HG03159 (cell line): ENCODE results near the gene APBA1.
"Not testable (repeated sequence)": the region's sequence is repeated elsewhere in the genome, so short reads cannot be mapped to it uniquely, and the experiment has no call there.

ENCODE experiments used
- ATAC-seq: cut with Tn5 transposase; IDR thresholded peaks from one replicate; pipeline ENCODE4 v1.9.1; 2021; ENCODE audit warnings: mild to moderate bottlenecking, moderate library complexity; ENCODE audit not compliant: unreplicated experiment

The APBA1 gene

DNA sequence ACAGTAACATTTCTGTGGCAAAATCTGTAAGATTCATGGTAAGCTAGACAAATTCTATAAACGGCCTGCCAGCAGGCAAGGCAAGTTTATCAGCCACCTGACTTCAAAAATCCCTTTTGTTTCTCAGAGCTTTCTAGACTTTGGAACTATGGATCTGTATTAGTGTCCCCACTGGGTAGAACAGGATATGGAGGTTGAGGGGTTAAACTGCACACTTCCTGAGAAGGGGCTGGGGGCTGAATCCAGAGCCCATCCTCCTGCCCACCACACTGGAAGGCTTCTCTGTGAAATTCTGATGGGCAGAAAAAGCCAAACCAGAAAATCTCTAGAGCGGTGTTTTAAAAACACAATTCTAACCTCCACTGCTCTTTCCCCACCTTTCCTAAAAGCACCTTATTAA is 218.4 kb downstream of the APBA1 start:
- ATAC-seq: no peak

DNA sequence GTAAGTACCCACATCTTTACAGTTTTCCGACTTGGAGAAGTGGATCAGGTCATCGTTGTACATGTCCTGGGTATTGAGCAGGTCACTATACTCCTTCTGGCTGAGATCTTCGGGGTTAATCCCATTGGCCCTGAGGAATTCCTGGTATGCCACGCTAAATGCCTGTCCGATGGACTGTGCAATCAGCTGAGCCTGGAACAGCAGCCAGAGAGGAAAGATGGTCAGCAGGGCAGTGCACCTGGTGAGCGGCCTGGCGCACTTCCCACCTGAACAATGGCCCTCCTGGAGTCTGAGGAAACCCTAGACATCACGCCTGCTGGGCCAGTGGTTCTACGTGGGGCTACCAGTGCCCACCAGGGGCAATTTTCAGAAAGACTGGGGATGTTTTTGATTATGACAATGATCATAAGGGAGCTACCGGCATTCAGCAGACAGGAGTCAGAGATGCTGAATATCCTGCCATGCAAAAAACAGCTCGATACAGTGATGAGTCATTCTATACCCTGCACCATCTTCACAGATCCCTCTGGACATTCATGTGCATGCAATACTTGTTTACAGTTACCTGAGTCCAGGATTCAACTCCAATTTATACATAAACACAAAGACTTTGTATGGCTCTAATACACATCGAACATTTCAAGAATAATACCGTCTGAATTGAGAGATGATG is 219.9 kb downstream of the APBA1 start:
- no peak for ATAC-seq

DNA sequence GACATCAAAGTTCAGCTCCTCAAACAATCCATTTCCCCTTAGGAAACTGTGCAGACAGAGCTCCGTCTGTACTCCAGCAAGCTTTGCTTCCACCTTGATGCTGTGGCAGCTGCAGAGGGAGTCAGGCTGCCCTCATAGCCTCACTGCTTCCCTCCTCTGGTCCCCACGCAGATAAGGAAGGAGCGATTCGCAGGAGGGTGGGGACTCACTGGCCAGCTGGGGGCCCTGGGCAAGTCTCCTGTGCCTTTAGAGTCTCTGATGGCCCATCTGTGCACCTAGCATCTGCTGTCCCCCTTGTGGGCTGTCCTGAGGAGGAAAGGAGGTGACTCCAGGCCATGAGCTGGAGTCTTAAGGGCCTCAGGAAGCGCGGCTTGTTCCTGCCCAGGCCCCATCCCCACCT is 225.7 kb downstream of the APBA1 start:
- no peak for ATAC-seq

DNA sequence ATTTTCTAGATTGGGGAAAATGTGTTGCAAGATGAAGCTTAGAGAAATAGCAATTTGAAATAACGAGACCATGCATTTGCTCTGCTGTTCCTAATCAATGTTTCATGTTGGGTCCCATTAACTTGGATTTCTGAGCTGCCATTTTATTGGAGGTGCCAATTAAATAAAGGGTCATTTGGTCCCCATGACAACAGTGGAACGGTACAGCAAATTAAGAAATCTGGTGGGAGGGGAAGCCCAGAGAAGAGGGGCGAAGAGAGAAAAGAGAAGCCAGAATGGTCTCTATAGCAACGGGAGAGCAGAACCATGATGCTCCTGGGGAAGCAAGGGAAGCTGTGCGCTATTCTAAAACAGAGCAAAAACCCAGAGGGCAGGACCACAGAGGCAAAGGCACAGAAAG is 226.9 kb downstream of the APBA1 start:
- ATAC-seq: no peak

DNA sequence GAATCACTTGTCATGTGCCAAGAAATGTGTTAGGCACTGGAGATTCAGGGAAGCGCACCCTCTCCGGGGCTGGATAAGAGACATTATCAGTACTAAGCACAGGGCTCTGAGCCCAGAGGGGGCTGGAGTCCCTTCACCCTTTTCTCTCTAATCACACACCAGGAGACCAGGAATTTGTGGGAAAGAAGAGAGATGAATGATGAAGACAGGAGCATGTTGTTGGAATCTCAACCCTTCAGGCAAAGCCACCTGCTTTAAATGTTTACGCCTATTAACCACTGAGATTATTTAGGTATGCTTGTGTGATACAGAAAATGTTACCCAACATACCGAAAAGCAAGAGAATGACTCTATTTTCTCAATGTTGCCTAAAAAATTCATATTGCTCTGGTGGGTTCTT is 227.4 kb downstream of the APBA1 start:
- ATAC-seq: no peak

DNA sequence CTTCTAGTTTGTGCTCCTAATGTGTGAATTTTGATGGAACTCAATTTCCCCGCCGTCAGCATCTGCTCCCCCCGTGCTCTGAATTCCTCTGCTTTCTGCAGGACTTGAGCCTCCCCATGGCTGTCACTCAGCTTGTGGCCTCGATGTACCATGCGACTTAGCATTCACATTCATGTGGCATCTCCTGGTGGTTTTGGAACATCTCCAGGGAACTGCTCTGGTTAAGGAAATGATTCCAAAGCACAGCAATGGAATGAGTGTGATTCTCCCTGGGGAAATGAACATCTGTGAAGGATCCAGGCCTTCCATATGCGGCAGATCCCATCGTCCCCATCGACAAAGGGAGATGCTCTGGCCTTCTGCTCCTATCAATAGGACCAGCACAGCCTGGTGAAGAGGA is 228.2 kb downstream of the APBA1 start:
- ATAC-seq: no peak

DNA sequence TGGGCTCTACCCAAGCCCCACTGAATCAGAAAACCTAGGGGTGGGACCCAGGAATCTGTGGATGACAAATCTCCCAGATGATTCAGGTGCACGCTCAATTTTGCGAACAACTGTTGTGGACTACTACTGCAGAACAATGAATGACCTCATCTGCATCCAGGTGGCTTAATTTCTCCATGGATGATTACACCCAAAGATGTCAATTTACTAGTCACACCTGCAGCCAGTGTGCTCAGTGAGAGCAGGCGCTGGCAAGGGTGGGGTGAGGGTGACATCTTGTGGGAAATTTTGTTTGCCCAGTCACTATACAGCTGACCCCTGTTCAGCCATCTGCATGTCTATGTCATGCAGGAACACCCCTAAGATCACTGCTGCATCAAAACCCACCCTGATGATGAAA is 229.0 kb downstream of the APBA1 start:
- no peak for ATAC-seq

DNA sequence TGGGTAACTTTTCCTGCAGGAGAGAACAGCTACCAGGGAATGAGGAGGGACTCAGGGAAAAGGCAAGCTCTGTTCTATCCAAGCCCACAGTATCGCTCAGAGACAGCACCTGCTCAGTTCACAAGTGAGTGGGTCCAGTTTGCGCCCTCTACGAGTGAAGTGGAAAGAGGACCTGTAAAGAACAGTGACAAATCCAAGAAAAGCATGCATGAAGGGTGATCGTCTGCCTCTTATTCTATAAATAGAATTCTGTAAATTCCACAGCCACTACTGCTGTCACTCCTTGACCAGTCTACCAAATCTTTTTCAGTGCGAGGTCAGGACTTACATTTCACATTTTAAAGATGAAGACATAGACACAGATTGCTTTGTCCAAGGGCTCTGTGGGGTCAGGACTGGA is 229.7 kb downstream of the APBA1 start:
- ATAC-seq: no peak

DNA sequence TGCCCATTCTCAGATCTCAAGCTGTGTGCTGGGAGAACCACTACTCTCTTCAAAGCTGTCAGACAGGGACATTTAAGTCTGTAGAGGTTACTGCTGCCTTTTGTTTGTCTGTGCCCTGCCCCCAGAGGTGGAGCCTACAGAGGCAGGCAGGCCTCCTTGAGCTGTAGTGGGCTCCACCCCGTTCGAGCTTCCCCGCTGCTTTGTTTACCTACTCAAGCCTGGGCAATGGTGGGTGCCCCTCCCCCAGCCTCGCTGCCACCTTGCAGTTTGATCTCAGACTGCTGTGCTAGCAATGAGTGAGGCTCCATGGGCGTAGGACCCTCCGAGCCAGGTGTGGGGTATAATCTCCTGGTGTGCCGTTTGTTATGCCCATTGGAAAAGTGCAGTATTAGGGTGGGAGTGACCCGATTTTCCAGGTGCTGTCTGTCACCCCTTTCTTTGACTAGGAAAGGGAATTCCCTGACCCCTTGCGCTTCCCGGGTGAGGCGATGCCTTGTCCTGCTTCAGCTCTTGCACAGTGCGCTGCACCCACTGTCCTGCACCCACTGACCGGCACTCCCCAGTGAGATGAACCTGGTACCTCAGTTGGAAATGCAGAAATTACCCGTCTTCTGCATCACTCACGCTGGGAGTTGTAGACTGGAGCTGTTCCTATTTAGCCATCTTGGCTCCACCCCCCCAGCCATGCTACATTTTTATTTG is 231.8 kb downstream of the APBA1 start:
- ATAC-seq: not testable (repeated sequence)

DNA sequence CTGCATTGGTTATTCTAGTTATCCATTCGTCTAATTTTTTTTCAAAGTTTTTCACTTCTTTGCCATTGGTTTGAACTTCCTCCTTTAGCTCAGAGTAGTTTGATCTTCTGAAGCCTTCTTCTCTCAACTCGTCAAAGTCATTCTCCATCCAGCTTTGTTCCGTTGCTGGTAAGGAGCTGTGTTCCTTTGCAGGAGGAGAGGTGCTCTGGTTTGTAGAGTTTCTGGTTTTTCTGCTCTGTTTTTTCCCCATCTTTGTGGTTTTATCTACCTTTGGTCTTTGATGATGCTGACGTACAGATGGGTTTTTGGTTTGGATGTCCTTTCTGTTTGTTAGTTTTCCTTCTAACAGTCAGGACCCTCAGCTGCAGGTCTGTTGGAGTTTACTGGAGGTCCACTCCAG is 232.5 kb downstream of the APBA1 start:
- ATAC-seq: not testable (repeated sequence)

DNA sequence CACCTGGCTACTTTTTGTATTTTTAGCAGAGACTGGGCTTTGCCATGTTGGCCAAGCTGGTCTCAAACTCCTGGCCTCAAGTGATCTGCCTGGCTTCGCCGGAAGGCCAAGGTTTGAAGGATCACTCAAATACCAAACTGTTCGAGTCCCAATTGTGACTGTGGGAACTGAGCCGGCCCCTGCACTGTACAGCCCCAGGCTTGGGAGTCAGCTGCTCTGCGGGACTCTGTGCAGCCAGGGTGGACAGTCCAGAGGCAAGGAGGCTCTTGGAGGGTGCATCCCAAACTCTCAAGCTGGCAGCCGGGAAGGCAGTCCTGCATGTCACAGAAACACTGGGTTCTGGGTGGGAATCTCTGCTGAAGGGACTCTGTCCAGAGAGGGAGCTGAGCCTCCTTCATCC is 238.2 kb downstream of the APBA1 start:
- no peak for ATAC-seq

DNA sequence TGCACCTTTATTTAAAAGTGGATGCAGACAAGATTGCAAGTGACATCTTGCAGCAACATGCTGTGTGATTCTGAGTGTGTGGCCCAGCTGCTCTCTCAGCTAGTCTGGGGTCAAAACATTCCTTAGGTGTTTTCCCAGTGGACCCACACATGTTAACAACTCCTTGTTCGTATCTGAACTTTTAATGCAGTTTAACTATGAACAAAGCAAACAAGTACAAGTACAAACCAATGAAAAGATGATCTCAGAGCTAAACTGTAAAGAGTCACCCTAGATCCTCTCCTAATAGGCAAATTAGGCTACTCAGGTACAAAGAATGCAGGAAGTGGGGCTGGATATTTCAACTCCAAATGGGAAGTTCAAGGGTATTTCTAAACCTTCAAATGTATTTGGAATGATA is 238.8 kb downstream of the APBA1 start:
- no peak for ATAC-seq

DNA sequence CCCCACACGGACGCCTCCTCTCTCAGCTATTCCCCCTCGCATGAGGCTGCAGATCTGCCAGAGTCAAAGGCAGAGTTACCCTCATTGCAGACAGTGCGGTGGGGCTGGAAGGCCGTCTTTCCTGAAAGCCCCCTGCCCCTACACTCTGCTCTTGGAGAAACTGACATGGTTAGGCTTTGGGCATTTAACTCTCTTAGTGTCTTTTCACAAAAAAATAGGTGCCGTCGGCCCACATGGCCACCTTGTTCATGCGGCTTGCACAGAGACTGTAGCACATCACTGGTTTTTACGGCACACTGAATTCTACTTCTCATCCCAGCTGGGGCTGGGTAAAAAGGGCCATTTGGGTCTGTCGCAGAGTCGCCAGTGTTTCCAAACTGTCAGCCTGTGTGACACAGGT is 239.5 kb downstream of the APBA1 start:
- ATAC-seq: no peak

DNA sequence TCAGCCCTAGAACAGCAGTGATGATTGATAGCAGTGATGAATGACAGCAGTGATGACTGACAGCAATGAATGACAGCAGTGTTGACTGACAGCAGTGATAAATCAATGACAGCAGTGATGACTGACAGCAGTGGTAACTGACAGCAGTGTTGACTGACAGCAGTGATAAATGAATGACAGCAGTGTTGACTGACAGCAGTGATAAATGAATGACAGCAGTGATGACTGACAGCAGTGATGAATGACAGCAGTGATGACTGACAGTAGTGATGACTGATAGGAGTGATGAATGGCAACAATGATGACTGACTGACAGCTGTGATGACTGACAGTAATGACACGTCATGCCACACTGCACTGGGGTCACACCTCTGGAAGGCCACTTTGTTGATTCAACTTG is 240.4 kb downstream of the APBA1 start:
- no peak for ATAC-seq

DNA sequence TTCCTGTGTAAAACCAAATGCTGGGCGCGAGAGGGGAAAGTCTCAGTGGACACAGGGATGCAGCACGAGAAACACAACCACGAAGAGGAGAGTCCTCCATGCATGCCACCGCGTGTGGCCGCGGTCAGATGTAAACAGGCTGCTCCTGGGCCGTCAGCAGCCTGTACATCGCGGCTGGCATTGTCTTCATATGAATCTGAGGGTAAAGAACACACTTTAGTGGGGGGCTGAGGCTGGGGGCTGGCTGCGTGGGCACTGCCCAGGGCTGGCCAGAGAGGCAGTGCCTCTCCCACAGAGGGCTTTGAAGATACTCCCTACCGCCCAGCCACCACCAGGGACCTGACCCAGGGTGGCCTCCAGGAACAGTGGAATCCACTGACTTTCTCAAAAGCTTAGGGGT is 241.0 kb downstream of the APBA1 start:
- ATAC-seq: no peak

DNA sequence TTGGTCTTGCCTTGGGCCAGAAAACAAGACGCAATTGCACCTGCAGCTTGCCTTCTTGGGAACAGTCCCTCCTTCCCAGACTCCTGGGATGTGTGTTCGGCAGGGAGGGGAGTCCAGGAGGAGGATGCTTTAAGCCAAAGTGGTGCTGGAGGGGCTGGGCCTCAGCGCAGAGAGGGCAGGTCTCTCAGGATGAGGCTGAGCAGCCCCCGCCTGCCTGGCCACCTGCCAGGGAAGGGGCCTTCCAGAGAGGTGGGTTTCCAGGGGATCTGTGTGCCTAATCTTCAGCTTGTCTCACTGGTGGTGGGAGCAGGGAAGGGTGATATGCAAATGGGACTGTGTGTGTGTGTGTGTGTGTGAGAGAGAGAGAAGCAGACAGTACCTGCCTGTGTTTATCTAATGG is 242.0 kb downstream of the APBA1 start:
- no peak for ATAC-seq

DNA sequence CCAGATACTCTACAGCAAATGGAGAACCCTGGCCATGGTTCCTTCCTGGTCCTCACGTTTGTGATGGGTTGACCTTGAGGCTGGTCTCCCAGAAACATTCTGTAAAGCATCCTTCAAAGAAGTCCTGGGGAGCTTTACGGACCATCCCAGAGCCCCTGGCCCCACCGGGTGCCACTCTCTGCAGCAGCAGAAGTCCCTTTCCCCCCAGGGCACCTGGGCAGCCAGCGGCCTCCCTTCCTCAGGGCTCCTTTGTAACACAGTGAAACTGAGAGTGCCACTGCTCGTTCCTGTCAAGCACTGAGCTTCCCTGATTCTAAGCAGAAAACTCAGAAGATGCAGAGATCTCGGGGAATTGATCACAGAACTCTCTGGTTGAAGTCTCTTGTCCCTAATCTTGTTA is 242.9 kb downstream of the APBA1 start:
- no peak for ATAC-seq

DNA sequence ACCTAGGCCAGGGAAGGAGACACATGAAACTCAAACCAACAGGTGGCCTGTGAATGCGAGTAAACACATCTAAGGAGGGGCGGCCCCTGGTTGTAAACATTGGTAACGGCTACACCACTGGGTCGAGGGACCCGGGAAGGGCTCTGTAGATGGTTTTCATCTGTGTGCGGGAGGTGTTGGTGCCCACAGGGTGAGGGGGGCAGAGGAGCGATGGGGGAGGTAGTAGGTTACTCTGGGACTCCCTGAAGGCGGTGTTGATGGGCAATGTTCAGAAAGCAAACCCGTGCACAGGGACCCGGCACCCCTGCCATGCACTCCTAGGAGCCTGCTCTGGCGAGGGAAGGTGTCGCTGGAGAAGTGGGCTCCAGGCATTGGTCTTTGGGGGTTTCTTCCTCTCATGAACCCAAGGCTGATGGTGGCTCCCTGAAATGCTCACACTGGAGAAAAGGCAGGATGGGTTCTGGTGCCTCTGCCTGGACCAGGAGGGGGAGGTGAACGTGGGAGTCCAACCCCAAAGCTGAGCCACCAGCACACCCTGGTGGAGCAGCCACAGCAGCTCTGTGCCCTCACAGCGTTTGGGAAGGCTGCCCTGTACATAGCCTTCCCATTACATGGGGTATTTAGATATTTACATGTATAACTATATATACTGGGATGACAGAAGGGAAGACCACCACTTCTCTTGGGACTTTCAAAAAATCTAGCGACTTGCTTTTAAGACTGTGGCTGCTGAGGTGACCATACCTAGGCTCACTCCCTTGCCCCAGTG is 244.0 kb downstream of the APBA1 start:
- ATAC-seq: no peak

DNA sequence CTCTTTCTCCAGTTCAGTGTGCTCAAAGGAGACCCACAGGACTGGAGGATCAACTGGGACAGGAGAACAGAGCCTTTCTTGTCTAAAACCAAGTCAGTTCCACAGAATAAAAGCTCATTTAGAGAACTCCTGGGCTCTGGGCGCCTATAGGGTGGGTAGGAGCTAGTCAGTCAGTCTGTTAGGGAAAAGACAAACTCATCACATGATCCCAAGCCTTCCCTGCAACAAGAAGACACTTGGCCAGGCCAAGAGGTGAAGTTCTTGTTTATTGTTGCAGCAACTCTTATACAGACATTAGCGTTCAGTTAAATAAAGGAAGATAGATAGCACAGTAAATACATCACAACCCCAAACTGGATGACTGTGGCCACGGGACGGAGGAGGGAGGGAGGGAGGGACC is 244.9 kb downstream of the APBA1 start:
- ATAC-seq: no peak

DNA sequence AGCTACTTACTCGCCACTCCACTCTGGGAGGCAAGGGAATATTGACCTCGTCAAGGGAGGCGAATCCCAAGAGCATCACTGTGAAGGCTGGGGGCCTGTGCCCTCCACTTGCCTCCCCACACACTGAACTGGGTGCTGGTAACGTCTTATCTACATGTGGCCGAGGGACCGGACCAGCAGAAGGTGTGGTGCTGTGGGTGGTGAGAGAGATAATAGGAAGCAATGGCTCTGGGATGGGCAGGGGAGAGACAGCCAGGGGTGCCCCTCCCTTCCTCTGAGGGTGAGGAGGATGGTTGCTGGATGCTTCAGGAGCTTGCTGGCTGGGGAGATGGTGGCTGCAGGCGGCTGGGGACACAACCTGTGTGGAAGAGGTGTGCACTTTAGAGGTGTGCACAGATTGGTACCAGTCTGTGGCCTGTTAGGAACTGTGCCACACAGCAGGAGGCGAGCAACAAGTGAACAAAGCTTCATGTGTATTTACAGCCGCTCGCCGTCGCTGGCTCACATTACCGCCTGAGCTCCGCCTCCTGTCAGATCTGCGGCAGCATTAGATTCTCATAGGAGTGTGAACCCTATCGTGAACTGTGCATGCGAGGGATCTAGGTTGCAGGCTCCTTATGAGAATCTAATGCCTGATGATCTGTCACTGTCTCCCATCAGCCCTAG is 246.9 kb downstream of the APBA1 start:
- no peak for ATAC-seq

DNA sequence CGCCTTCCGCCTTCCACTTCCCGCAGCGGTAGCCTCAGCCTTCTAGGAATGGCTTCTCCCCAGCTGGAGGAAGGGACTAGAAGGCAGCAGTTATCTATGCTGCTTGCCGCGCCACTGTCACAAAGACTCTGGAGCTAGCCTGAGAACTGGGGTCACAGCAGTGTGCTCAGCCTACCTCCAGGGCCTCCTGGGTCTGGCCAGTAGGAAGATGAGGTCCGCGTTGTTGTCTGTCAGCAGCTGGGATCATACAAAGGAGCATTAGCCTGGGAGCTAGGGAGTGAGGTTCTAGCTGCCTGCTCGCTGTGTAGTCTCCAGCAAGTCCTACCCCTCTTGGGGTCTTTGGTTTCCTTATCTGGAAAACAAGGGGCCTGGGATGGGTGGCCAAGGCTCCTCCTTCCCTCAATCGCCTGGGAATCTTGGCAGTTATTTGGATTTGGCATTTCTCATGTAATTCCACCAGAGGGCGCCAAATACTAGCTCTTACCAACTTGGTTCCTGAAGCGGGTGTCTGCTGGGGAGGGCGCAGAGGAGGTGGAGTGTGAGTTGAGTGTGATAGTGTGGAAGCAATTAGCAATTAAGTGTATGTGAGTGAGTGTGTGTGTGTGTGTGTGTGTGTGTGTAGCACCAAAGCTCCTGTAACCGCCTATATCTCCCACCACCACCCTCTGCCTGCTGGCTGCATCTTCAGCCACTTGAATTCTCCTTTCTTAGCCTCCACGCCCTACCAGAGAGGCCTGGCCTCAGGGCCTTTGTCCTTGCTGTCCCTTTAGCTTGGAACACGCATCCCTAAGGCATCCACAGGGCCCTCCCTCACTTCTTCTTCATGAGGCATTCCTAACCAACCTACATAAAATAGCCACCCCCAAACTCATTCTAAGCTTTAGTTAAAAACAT is 250.0 kb downstream of the APBA1 start:
- peak; percentile 73 for ATAC-seq
